NCI-H128 (cell line): ENCODE data around the gene HDAC4.

ENCODE experiments used
- DNase-seq: peaks from one replicate; lab custom pipeline; 2025; ENCODE audit not compliant: unreplicated experiment; lab: John Stamatoyannopoulos, UW

HDAC4 gene

GRCh38 chr2:239194731-239195317 is 206.0 kb downstream of the HDAC4 start:
- no peak for DNase-seq

- no peak for DNase-seq
Measured at GRCh38 chr2:239193925-239194677, 206.7 kb downstream of the HDAC4 start.

GRCh38 chr2:239193401-239193811 is 207.4 kb downstream of the HDAC4 start:
- no peak for DNase-seq

GRCh38 chr2:239192975-239193374 is 207.8 kb downstream of the HDAC4 start:
- DNase-seq, result no peak

GRCh38 chr2:239192456-239192855 is 208.4 kb downstream of the HDAC4 start:
- DNase-seq, result no peak

- DNase-seq, result no peak
Measured at GRCh38 chr2:239190921-239191885, 209.6 kb downstream of the HDAC4 start.

GRCh38 chr2:239190361-239190760 is 210.5 kb downstream of the HDAC4 start:
- no peak for DNase-seq

- no peak for DNase-seq
Measured at GRCh38 chr2:239189711-239190131, 211.1 kb downstream of the HDAC4 start.

GRCh38 chr2:239188536-239188935 is 212.3 kb downstream of the HDAC4 start:
- DNase-seq, result no peak

GRCh38 chr2:239187464-239188253 is 213.2 kb downstream of the HDAC4 start:
- DNase-seq, result no peak

- no peak for DNase-seq
Measured at GRCh38 chr2:239186516-239187357, 214.1 kb downstream of the HDAC4 start.

GRCh38 chr2:239184968-239185903 is 215.6 kb downstream of the HDAC4 start:
- no peak for DNase-seq

GRCh38 chr2:239184179-239184578 is 216.6 kb downstream of the HDAC4 start:
- DNase-seq, result no peak

GRCh38 chr2:239182981-239183791 is 217.6 kb downstream of the HDAC4 start:
- DNase-seq, result no peak

GRCh38 chr2:239181903-239182581 is 218.8 kb downstream of the HDAC4 start:
- peak; percentile 65 for DNase-seq

GRCh38 chr2:239181074-239181902 is 219.5 kb downstream of the HDAC4 start:
- DNase-seq, result no peak
